GM18505 (cell line): ENCODE measurements around the gene SLMAP.
A peak's percentile ranks its signal among the peaks of the same experiment; 100 is the strongest.

ENCODE experiments used
- ATAC-seq: cut with Tn5 transposase; IDR thresholded peaks from one replicate; pipeline ENCODE4 v1.9.1; 2021; ENCODE audit not compliant: unreplicated experiment
- POLR2A ChIP-seq: IDR thresholded peaks from 4 replicates; pipeline ENCODE4 v1.6.1; 2011; ENCODE audit warnings: borderline replicate concordance; ENCODE audit not compliant: insufficient read depth, insufficient read length; ENCODE audit errors: extremely low read depth

Gene SLMAP

GRCh38 chr3:57733790-57734189 is 22.3 kb upstream of the SLMAP start:
- TF ChIP-seq POLR2A = no peak
- no peak for ATAC-seq

GRCh38 chr3:57735405-57735804 is 20.7 kb upstream of the SLMAP start:
- TF ChIP-seq POLR2A = no peak
- ATAC-seq = no peak

DNA sequence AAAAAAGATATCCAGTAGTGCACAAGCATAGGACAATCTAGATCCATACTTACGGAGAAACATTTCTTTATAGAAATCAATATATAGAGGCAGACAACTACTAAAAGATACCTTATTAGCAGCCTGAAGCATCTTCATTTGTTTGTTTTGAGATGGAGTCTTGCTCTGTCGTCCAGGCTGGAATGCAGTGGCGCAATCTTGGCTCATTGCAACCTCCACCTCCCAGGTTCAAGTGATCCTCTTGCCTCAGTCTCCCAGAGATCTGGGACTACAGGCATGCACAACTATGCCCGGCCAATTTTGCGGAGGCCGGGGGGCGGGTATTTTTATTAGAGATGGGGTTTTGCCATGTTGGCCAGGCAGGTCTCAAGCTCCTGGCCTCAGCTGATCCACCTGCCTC is 18.3 kb upstream of the SLMAP start:
- ATAC-seq = no peak
- TF ChIP-seq POLR2A = no peak

DNA sequence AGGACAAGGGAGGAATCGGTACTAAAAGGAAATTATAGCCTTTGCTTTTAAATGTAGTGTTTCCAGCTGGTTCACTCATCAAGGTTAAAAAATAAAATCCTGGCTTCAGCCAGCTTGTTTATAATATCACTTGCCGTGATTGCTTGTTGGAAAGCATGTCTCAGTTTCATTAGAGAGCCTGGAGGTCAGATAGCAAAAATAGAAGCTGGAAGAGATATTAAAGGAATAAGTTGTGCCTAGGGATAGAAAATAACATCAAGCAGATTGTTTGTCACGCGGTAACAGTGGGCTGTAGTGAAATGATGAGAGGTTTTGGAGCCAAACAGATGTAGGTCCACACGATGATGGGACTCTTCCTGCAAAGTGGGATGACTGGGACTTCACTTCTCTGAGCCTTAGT is 17.7 kb upstream of the SLMAP start:
- no peak for ATAC-seq
- no peak for TF ChIP-seq POLR2A

DNA sequence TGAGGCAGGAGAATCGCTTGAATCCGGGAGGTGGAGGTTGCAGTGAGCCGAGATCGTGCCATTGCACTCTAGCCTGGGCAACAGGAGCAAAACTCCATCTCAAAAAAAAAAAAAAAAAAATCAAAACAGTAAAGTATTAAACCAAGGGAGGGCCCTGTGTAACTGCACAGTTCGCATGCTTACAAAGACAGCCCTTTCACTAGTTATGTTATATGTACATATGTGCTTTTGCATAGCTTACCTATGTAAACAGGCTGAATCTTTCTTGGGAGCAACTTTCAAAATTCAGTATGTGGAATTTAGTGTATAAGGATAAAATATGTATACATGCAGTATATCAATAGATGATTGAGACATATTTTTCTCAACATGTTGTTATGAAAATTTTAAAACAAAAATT is 16.1 kb upstream of the SLMAP start:
- TF ChIP-seq POLR2A = no peak
- ATAC-seq = no peak

GRCh38 chr3:57743496-57743895 is 12.6 kb upstream of the SLMAP start:
- no peak for TF ChIP-seq POLR2A
- ATAC-seq = no peak

GRCh38 chr3:57745101-57745500 is 11.0 kb upstream of the SLMAP start:
- no peak for ATAC-seq
- no peak for TF ChIP-seq POLR2A

DNA sequence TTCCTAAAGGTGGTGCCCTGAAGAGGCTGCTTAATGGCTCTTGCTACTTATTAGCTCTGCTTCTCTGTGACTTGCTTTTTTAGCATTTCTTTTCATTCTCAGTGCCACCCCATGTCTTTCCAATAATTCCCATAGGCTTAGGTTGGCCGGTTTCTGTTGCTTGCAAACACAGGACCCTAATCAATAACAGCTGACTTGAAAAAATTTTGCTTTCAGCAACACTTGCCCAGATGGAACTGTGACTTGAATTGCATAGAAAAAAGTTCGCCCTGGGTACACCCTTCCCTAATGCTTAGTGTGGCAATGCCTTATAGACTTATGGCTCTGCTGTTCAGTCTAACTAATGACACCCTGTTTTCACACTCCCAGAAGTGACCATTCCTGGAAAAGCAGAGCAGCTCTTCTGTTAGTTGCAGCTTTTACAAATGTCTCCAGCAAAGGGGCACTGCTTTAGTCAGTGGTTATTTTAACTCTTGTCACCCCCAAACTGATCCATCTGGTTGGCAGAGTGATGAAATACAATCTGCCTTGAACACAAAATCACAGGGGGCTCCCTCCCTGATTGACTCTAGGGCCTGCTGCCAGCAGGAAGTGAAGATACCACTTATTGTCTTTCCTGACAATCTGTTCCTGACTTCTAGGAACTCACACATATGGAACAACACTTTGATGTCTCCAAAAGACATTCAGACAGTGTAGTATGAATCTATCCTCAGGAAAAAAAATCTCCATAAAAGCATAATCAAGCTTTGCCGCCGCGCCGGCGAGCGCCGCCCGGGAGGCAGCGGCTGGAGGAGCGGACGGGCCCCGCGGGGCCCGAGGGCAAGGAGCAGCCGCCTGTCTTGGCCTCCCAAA is 9.7 kb upstream of the SLMAP start:
- ATAC-seq = no peak
- TF ChIP-seq POLR2A = no peak

- ATAC-seq = no peak
- TF ChIP-seq POLR2A = no peak
These were observed 6.6 kb upstream of the SLMAP start for GRCh38 chr3:57749542-57749941.

GRCh38 chr3:57752307-57752706 is 3.8 kb upstream of the SLMAP start:
- ATAC-seq = no peak
- TF ChIP-seq POLR2A = no peak

DNA sequence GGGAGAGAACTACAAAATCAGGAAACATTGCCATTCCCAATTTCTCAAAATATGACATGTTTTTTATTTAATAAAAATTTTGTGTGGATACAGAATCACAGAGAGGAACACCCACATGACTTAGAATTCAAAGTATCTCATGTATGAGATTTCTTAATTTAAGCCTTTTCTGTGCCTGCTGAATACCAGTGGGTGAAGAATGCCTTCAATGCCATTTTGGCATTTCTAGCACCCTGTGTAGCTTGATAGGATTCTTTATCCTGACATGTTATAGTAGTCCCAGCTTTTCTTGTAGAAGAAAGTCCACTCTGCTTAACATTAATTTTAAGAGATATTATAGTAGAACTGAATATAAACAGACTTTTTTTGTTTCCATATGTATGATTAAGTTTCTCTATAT is 3.1 kb upstream of the SLMAP start:
- no peak for TF ChIP-seq POLR2A
- ATAC-seq = no peak

- no peak for ATAC-seq
- no peak for TF ChIP-seq POLR2A
These were observed 787 bp upstream of the SLMAP start for GRCh38 chr3:57755368-57755675.

DNA sequence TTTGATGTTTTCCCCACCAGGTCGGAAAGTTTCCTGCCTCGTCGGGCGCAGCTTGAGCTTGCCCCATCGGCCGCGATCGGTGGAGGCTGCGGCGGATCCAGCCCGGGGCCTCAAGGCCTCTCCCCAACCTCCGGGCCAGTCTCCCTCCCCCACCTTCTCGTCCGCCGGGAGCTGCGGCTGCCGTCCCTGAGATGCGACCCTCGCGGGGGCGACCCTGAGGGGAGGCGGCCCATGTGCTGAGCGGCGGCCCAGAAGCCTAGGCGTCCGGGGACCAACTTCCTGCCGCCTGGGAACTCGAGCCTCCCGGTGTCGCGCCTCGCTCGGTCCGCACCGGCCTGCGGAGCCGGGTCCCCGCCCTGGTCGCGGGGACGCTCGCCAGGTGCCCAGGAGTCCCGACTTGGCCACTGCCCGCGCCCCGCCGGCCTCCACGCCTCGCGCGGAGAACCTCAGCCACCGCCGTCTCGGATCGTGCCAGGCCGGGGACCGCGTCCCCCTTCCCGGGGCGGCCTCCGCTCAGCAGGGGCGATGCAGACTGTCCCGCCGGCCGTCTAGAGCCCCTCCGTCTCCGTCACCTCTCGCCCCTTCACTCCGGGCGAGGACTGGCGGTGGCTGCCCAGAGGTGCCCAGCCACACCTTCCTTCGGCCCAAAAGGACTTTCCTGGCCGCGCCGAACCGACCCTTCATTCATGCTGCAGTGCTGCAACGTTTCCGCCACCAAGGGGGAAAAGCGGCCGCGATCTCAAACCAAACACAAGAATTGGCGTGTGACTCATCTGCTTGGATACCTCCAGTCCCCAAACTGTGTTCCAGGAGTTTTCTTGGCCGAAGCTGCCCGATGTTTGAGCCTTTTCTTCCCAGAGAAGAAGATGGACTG is 656 bp downstream of the SLMAP start:
- TF ChIP-seq POLR2A = no peak
- peak; percentile 28 for ATAC-seq
